Measurements from ENCODE around the gene SLC12A7. TPM values are rescaled to one million over a fixed set of nuclear protein-coding genes. Genes with fewer than 3 reads are reported as not detected.

SLC12A7 gene
- total and polyA plus RNA-seq, 4 experiments from 2014 or later, result 11.7 to 32.9 (median 26.5) TPM

- Mint-ChIP-seq H3K4me1 (peaks cover 0 to 3% (median 0%) of the 10 kb centered on the region in 4 donors), H3K36me3 (no peaks in the 10 kb centered on the region), H3K27me3 (peaks cover 3 to 4% of the 10 kb centered on the region in 2 donors), H3K9me3 (no peaks in the 10 kb centered on the region), H3K27ac (no peak overlapping the region), H3K4me3 (no peak overlapping the region)
- CTCF ChIA-PET (ENCODE audit: partially characterized antibody), result no interaction called here
- intact Hi-C loops (cut with micrococcal nuclease), result no loop called here
- no peak for DNase-seq
- POLR2A ChIA-PET (ENCODE audit: partially characterized antibody), result no interaction called here
- Histone ChIP-seq H3K4me3 (ENCODE audit: low read length in 2 of 2) (no peak overlapping the region), H3K4me1 (ENCODE audit: insufficient read depth, low read length) (no peaks in the 10 kb centered on the region), H3K36me3 (ENCODE audit: insufficient read depth, low read length) (no peaks in the 10 kb centered on the region), H3K9me3 (ENCODE audit: control insufficient read depth in 1 of 2, low read length in 2 of 2) (no peaks in the 10 kb centered on the region), H3K27me3 (ENCODE audit: insufficient read depth, low read length) (no peaks in the 10 kb centered on the region), H3K27ac (ENCODE audit: low read depth, low read length) (no peak overlapping the region)
Observed at GRCh38 chr5:1031306-1031959, 80.4 kb downstream of the SLC12A7 start.

GRCh38 chr5:1030801-1031271 is 81.0 kb downstream of the SLC12A7 start:
- H3K27me3 Mint-ChIP-seq, result peaks cover 3 to 4% of the 10 kb centered on the region in 2 donors
- Histone ChIP-seq H3K27me3 (ENCODE audit: insufficient read depth, low read length) (no peaks in the 10 kb centered on the region), H3K4me3 (ENCODE audit: low read length in 2 of 2) (no peak overlapping the region), H3K4me1 (ENCODE audit: insufficient read depth, low read length) (no peaks in the 10 kb centered on the region), H3K36me3 (ENCODE audit: insufficient read depth, low read length) (no peaks in the 10 kb centered on the region), H3K27ac (ENCODE audit: low read depth, low read length) (no peak overlapping the region), H3K9me3 (ENCODE audit: control insufficient read depth in 1 of 2, low read length in 2 of 2) (no peaks in the 10 kb centered on the region)
- H3K4me3 Mint-ChIP-seq, result no peak overlapping the region
- H3K4me1 Mint-ChIP-seq, result peaks cover 0 to 3% (median 0%) of the 10 kb centered on the region in 4 donors
- no peak for DNase-seq
- ChIA-PET POLR2A (ENCODE audit: partially characterized antibody) (no interaction called here), CTCF (ENCODE audit: partially characterized antibody) (no interaction called here)
- H3K27ac Mint-ChIP-seq, result no peak overlapping the region
- intact Hi-C loops (cut with micrococcal nuclease), result no loop called here
- H3K36me3 Mint-ChIP-seq, result no peaks in the 10 kb centered on the region
- H3K9me3 Mint-ChIP-seq, result no peaks in the 10 kb centered on the region

GRCh38 chr5:1029945-1030625 is 81.8 kb downstream of the SLC12A7 start:
- Mint-ChIP-seq H3K27me3 (peaks cover 3% of the 10 kb centered on the region in 2 donors), H3K4me1 (peaks cover 0 to 2% (median 0%) of the 10 kb centered on the region in 4 donors), H3K36me3 (no peaks in the 10 kb centered on the region), H3K4me3 (no peak overlapping the region), H3K9me3 (no peaks in the 10 kb centered on the region), H3K27ac (no peak overlapping the region)
- Histone ChIP-seq H3K9me3 (ENCODE audit: control insufficient read depth in 1 of 2, low read length in 2 of 2) (no peaks in the 10 kb centered on the region), H3K4me3 (ENCODE audit: low read length in 2 of 2) (no peak overlapping the region), H3K27ac (ENCODE audit: low read depth, low read length) (no peak overlapping the region), H3K4me1 (ENCODE audit: insufficient read depth, low read length) (no peaks in the 10 kb centered on the region), H3K36me3 (ENCODE audit: insufficient read depth, low read length) (no peaks in the 10 kb centered on the region), H3K27me3 (ENCODE audit: insufficient read depth, low read length) (no peaks in the 10 kb centered on the region)
- no peak for DNase-seq
- CTCF ChIA-PET (ENCODE audit: partially characterized antibody), result no interaction called here
- intact Hi-C loops (cut with micrococcal nuclease), result no loop called here
- POLR2A ChIA-PET (ENCODE audit: partially characterized antibody), result no interaction called here

GRCh38 chr5:1029282-1029944 is 82.5 kb downstream of the SLC12A7 start:
- Histone ChIP-seq H3K27me3 (ENCODE audit: insufficient read depth, low read length) (no peaks in the 10 kb centered on the region), H3K4me1 (ENCODE audit: insufficient read depth, low read length) (no peaks in the 10 kb centered on the region), H3K4me3 (ENCODE audit: low read length in 2 of 2) (no peak overlapping the region), H3K27ac (ENCODE audit: low read depth, low read length) (no peak overlapping the region), H3K9me3 (ENCODE audit: control insufficient read depth in 1 of 2, low read length in 2 of 2) (no peaks in the 10 kb centered on the region), H3K36me3 (ENCODE audit: insufficient read depth, low read length) (no peaks in the 10 kb centered on the region)
- no peaks in the 10 kb centered on the region for H3K27me3 Mint-ChIP-seq
- ChIA-PET CTCF (ENCODE audit: partially characterized antibody) (no interaction called here), POLR2A (ENCODE audit: partially characterized antibody) (no interaction called here)
- H3K4me1 Mint-ChIP-seq, result no peaks in the 10 kb centered on the region
- intact Hi-C loops (cut with micrococcal nuclease), result no loop called here
- H3K9me3 Mint-ChIP-seq, result no peaks in the 10 kb centered on the region
- no peak overlapping the region for H3K27ac Mint-ChIP-seq
- no peaks in the 10 kb centered on the region for H3K36me3 Mint-ChIP-seq
- no peak for DNase-seq
- no peak overlapping the region for H3K4me3 Mint-ChIP-seq

- no peaks in the 10 kb centered on the region for H3K36me3 ChIP-seq (ENCODE audit: insufficient read depth, low read length)
- no peak overlapping the region for H3K27ac ChIP-seq (ENCODE audit: low read depth, low read length)
- Mint-ChIP-seq H3K36me3 (no peaks in the 10 kb centered on the region), H3K27ac (no peak overlapping the region), H3K4me3 (no peak overlapping the region), H3K9me3 (no peaks in the 10 kb centered on the region), H3K4me1 (no peaks in the 10 kb centered on the region), H3K27me3 (no peaks in the 10 kb centered on the region)
- no peaks in the 10 kb centered on the region for H3K4me1 ChIP-seq (ENCODE audit: insufficient read depth, low read length)
- ChIA-PET POLR2A (ENCODE audit: partially characterized antibody) (no interaction called here), CTCF (ENCODE audit: partially characterized antibody) (no interaction called here)
- no peak for DNase-seq
- H3K4me3 ChIP-seq (ENCODE audit: low read length in 2 of 2), result no peak overlapping the region
- H3K27me3 ChIP-seq (ENCODE audit: insufficient read depth, low read length), result no peaks in the 10 kb centered on the region
- no peaks in the 10 kb centered on the region for H3K9me3 ChIP-seq (ENCODE audit: control insufficient read depth in 1 of 2, low read length in 2 of 2)
- intact Hi-C loops (cut with micrococcal nuclease), result no loop called here
Observed at GRCh38 chr5:1028481-1029281, 83.2 kb downstream of the SLC12A7 start.

GRCh38 chr5:1027631-1028441 is 84.0 kb downstream of the SLC12A7 start:
- POLR2A ChIA-PET (ENCODE audit: partially characterized antibody), result no interaction called here
- CTCF ChIA-PET (ENCODE audit: partially characterized antibody), result no interaction called here
- no peak overlapping the region for H3K4me3 Mint-ChIP-seq
- H3K27ac Mint-ChIP-seq, result no peak overlapping the region
- Histone ChIP-seq H3K36me3 (ENCODE audit: insufficient read depth, low read length) (no peaks in the 10 kb centered on the region), H3K9me3 (ENCODE audit: control insufficient read depth in 1 of 2, low read length in 2 of 2) (no peaks in the 10 kb centered on the region), H3K4me1 (ENCODE audit: insufficient read depth, low read length) (no peaks in the 10 kb centered on the region), H3K27ac (ENCODE audit: low read depth, low read length) (no peak overlapping the region), H3K27me3 (ENCODE audit: insufficient read depth, low read length) (no peaks in the 10 kb centered on the region), H3K4me3 (ENCODE audit: low read length in 2 of 2) (no peak overlapping the region)
- DNase-seq, result no peak
- H3K36me3 Mint-ChIP-seq, result no peaks in the 10 kb centered on the region
- H3K4me1 Mint-ChIP-seq, result no peaks in the 10 kb centered on the region
- H3K27me3 Mint-ChIP-seq, result no peaks in the 10 kb centered on the region
- H3K9me3 Mint-ChIP-seq, result no peaks in the 10 kb centered on the region
- intact Hi-C loops (cut with micrococcal nuclease), result no loop called here
